Mucosa of descending colon (tissue), 3 donors: ENCODE data around the gene TNIK. TPM values are rescaled to one million over a fixed set of nuclear protein-coding genes. Genes with fewer than 3 reads are reported as not detected.
A peak's percentile ranks its signal among the peaks of the same experiment; 100 is the strongest.

ENCODE experiments used
- ATAC-seq: fragments of 200-7000 bp; cut with Tn5 transposase; one replicate; pipeline ENCODE4 v1.9.1; 2020; ENCODE audit warnings: mild to moderate bottlenecking, moderate library complexity
- DNase-seq, 3 donors: peaks; one replicate each; pipeline ENCODE4 v3.0.0-alpha.2; 2020
- H3K36me3 ChIP-seq: fragments of 200-600 bp; one replicate; pipeline ENCODE4 v1.8.0; 2021; ENCODE audit warnings: low read depth, mild to moderate bottlenecking
- H3K4me1 ChIP-seq: fragments of 200-600 bp; one replicate; pipeline ENCODE4 v1.8.0; 2021; ENCODE audit warnings: low read depth, mild to moderate bottlenecking
- H3K4me3 ChIP-seq: fragments of 200-600 bp; one replicate; pipeline ENCODE4 v1.8.0; 2021; ENCODE audit warnings: mild to moderate bottlenecking
- H3K9me3 ChIP-seq: fragments of 200-600 bp; one replicate; pipeline ENCODE4 v1.8.0; 2021; ENCODE audit warnings: mild to moderate bottlenecking
- CTCF ChIP-seq: fragments of 200-600 bp; IDR thresholded peaks from one replicate; pipeline ENCODE4 v1.8.0; 2022; ENCODE audit warnings: antibody characterized with exemption, mild to moderate bottlenecking
- intact Hi-C, 2 donors: fragments of 100-400 bp; cut with DNase I in 1 of 2; cut with micrococcal nuclease in 1 of 2; formaldehyde crosslinking; loops; one replicate each; pipeline versions ENCODE4 v1.11.0 to v1.11.1; 2022; cut with DNase I, micrococcal nuclease
- total RNA-seq, 3 donors: library from RNA; stranded (reverse); fragmentation: NEBNext Ultra II Directional in 2 of 3; extraction: Animal tissue kit (Norgen Biotek cat#: 25700) in 2 of 3; gene quantifications; one replicate each; pipeline versions ENCODE4 v1.2.1 to v1.2.4, GENCODE V29; 2021 to 2023
- donor health status: DM: no; HTN: no; CAD: no; lungs with moderate emphysema.
- donor health status: DM: no; HTN: no; CAD: no.
- donor health status: DM: no; HTN: yes; CAD: no.

The TNIK gene
- total RNA-seq, 3 donors from 2014 or later: 27.2 to 33.0 (median 28.0) TPM

- Histone ChIP-seq H3K9me3 (no peaks in the 10 kb centered on the region), H3K4me3 (no peak overlapping the region), H3K4me1 (no peaks in the 10 kb centered on the region), H3K36me3 (no peaks in the 10 kb centered on the region)
- intact Hi-C loops: no loop called here
- TF ChIP-seq CTCF: no peak
- no peak for DNase-seq
- no peak for ATAC-seq
These were observed 266.5 kb downstream of the TNIK start for GRCh38 chr3:171193693-171194092.

- Histone ChIP-seq H3K4me3 (no peak overlapping the region), H3K9me3 (no peaks in the 10 kb centered on the region), H3K4me1 (no peaks in the 10 kb centered on the region), H3K36me3 (no peaks in the 10 kb centered on the region)
- no peak for DNase-seq
- no peak for TF ChIP-seq CTCF
- no peak for ATAC-seq
- intact Hi-C loops: no loop called here
These were observed 267.9 kb downstream of the TNIK start for GRCh38 chr3:171192176-171192854.

- DNase-seq: no peak
- Histone ChIP-seq H3K4me3 (no peak overlapping the region), H3K36me3 (no peaks in the 10 kb centered on the region), H3K9me3 (no peaks in the 10 kb centered on the region), H3K4me1 (no peaks in the 10 kb centered on the region)
- no peak for TF ChIP-seq CTCF
- intact Hi-C loops: no loop called here
- no peak for ATAC-seq
These were observed 269.5 kb downstream of the TNIK start for GRCh38 chr3:171190668-171191067.

- no peaks in the 10 kb centered on the region for H3K4me1 ChIP-seq
- no peak overlapping the region for H3K4me3 ChIP-seq
- DNase-seq (no peak), ATAC-seq (no peak)
- TF ChIP-seq CTCF: no peak
- H3K9me3 ChIP-seq: no peaks in the 10 kb centered on the region
- H3K36me3 ChIP-seq: no peaks in the 10 kb centered on the region
- intact Hi-C loops: loop anchor here in 1 of 2 donors (10.0 kb wide), 2 partner anchors 275 to 375 kb away; partner anchors contain the start of gene TNIK
These were observed 270.7 kb downstream of the TNIK start for GRCh38 chr3:171189394-171190080.

- H3K4me1 ChIP-seq: no peaks in the 10 kb centered on the region
- H3K9me3 ChIP-seq: no peaks in the 10 kb centered on the region
- intact Hi-C loops: loop anchor here in 1 of 2 donors (10.0 kb wide), 2 partner anchors 277 to 377 kb away; partner anchors contain the start of gene TNIK
- ATAC-seq (peak; percentile 69), DNase-seq (peak in 1 of 3 donors; percentile 34)
- no peak overlapping the region for H3K4me3 ChIP-seq
- peak; percentile 25 for TF ChIP-seq CTCF
- H3K36me3 ChIP-seq: no peaks in the 10 kb centered on the region
These were observed 272.4 kb downstream of the TNIK start for GRCh38 chr3:171187706-171188290.
